Measurements from ENCODE around the gene EPHB1. TPM values are rescaled to one million over a fixed set of nuclear protein-coding genes. Genes with fewer than 3 reads are reported as not detected.

The EPHB1 gene
- total RNA-seq, 1 experiment from 2014 or later = 2.8 TPM

GRCh38 chr3:134916276-134916961, 121.4 kb downstream of the EPHB1 start:
- peaks cover 10% of the 10 kb centered on the region for H3K27me3 Mint-ChIP-seq (ENCODE audit: low read depth)

More at GRCh38 chr3:134916276-134916961, 121.4 kb downstream of the EPHB1 start:
- WGBS (ENCODE audit: extremely low coverage, insufficient read length, low lambda C conversion rate) = no CpG with 5 or more reads among the region's 37 CpGs
- Histone ChIP-seq H3K18ac (ENCODE audit: insufficient read length, low read depth, low read length) (no peak overlapping the region), H2BK5ac (ENCODE audit: insufficient read length, low read length) (no peak overlapping the region), H2BK15ac (ENCODE audit: low read depth, low read length) (no peak overlapping the region), H2BK12ac (ENCODE audit: insufficient read length, low read depth, low read length) (no peak overlapping the region), H4K20me1 (ENCODE audit: control insufficient read depth, insufficient read depth, insufficient read length) (no peaks in the 10 kb centered on the region), H3K27ac (ENCODE audit: insufficient read length, low read depth, low read length) (no peak overlapping the region), H4K91ac (ENCODE audit: insufficient read length, low read depth, low read length) (no peak overlapping the region), H3K27me3 (ENCODE audit: insufficient read depth, low read length) (no peaks in the 10 kb centered on the region), H4K8ac (replicated peaks; ENCODE audit: insufficient read length, low read depth, low read length) (no peak overlapping the region), H2BK20ac (ENCODE audit: low read depth, low read length, poor library complexity, severe bottlenecking) (no peak overlapping the region), H3K23ac (ENCODE audit: insufficient read length, low read depth, low read length) (no peak overlapping the region), H2AFZ (ENCODE audit: low read length) (no peak overlapping the region), H3K79me1 (ENCODE audit: insufficient read depth, low read depth, low read length, poor library complexity, severe bottlenecking) (no peaks in the 10 kb centered on the region), H3K23me2 (ENCODE audit: insufficient read length, low read depth, low read length, poor library complexity, severe bottlenecking) (no peaks in the 10 kb centered on the region), H3K4me2 (ENCODE audit: insufficient read depth, insufficient read length, low read length) (no peak overlapping the region), H2BK120ac (ENCODE audit: low read depth, low read length, poor library complexity, severe bottlenecking) (no peak overlapping the region), H3T11ph (ENCODE audit: low read length) (no peak overlapping the region), H2AK5ac (ENCODE audit: insufficient read length, low read length) (no peak overlapping the region), H3K4ac (ENCODE audit: low read depth, low read length) (no peak overlapping the region), H3K4me1 (ENCODE audit: insufficient read depth, low read length) (no peaks in the 10 kb centered on the region), H3K56ac (ENCODE audit: insufficient read length, low read depth, low read length) (no peak overlapping the region), H3K79me2 (ENCODE audit: insufficient read depth, low read length) (no peaks in the 10 kb centered on the region), H3K9me3 (ENCODE audit: control insufficient read depth, low read depth, low read length) (no peaks in the 10 kb centered on the region), H3K14ac (ENCODE audit: insufficient read depth, low read length) (no peak overlapping the region), H3K9ac (ENCODE audit: extremely low read depth, insufficient read length, low read length) (no peak overlapping the region), H4K5ac (ENCODE audit: insufficient read length, low read depth, low read length) (no peak overlapping the region)
- Mint-ChIP-seq H3K27ac (no peak overlapping the region), H3K9me3 (peaks cover 0 to 6% of the 10 kb centered on the region in 2 experiments; a peak in 2 of 5 replicates), H3K4me3 (no peak overlapping the region), H3K4me1 (peaks cover 3 to 12% of the 10 kb centered on the region in 2 experiments; a peak in 3 of 4 replicates), H3K36me3 (ENCODE audit: insufficient read depth in 1 of 3, low read depth in 3 of 3) (peaks cover 0 to 9% (median 0%) of the 10 kb centered on the region in 3 experiments; a peak in 4 of 7 replicates)
- DNase-seq = no peak
- TF ChIP-seq, protein P1, sequence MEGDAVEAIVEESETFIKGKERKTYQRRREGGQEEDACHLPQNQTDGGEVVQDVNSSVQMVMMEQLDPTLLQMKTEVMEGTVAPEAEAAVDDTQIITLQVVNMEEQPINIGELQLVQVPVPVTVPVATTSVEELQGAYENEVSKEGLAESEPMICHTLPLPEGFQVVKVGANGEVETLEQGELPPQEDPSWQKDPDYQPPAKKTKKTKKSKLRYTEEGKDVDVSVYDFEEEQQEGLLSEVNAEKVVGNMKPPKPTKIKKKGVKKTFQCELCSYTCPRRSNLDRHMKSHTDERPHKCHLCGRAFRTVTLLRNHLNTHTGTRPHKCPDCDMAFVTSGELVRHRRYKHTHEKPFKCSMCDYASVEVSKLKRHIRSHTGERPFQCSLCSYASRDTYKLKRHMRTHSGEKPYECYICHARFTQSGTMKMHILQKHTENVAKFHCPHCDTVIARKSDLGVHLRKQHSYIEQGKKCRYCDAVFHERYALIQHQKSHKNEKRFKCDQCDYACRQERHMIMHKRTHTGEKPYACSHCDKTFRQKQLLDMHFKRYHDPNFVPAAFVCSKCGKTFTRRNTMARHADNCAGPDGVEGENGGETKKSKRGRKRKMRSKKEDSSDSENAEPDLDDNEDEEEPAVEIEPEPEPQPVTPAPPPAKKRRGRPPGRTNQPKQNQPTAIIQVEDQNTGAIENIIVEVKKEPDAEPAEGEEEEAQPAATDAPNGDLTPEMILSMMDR (conservative IDR thresholded peaks at IDR 0.05) = no peak

All from H9 (cell line).